Upper lobe of right lung (tissue), 1 donor: ENCODE data around the gene ATP1A3. TPM values are rescaled to one million over a fixed set of nuclear protein-coding genes. Genes with fewer than 3 reads are reported as not detected.
"Not testable (repeated sequence)": the region's sequence is repeated elsewhere in the genome, so short reads cannot be mapped to it uniquely, and the experiment has no call there.

ENCODE experiments used
- ATAC-seq: fragments of 200-7000 bp; cut with Tn5 transposase; one replicate; pipeline ENCODE4 v1.9.1; 2020; ENCODE audit warnings: mild to moderate bottlenecking, moderate library complexity
- DNase-seq: peaks from one replicate; pipeline ENCODE4 v3.0.0-alpha.2; 2020
- H3K27ac ChIP-seq: fragments of 200-600 bp; one replicate; pipeline ENCODE4 v1.8.0; 2022
- H3K27me3 ChIP-seq: fragments of 200-600 bp; one replicate; pipeline ENCODE4 v1.8.0; 2022; ENCODE audit warnings: mild to moderate bottlenecking
- H3K36me3 ChIP-seq: fragments of 200-600 bp; one replicate; pipeline ENCODE4 v1.8.0; 2022
- H3K4me1 ChIP-seq: fragments of 200-600 bp; one replicate; pipeline ENCODE4 v1.8.0; 2022
- H3K4me3 ChIP-seq: fragments of 200-600 bp; one replicate; pipeline ENCODE4 v1.8.0; 2022; ENCODE audit warnings: mild to moderate bottlenecking
- H3K9me3 ChIP-seq: fragments of 200-600 bp; one replicate; pipeline ENCODE4 v1.8.0; 2022
- intact Hi-C: fragments of 100-400 bp; cut with DNase I; formaldehyde crosslinking; loops from one replicate; pipeline ENCODE4 v1.11.0; 2022
- total RNA-seq: library from RNA; stranded (reverse); fragmentation: NEBNext Ultra II Directional; extraction: Animal tissue kit (Norgen Biotek cat#: 25700); gene quantifications from one replicate; pipeline ENCODE4 v1.2.1, GENCODE V29; 2021
- TF ChIP-seq, protein P1 (sequence below): fragments of 200-600 bp; IDR thresholded peaks from one replicate; pipeline ENCODE4 v1.8.0; 2022; ENCODE audit warnings: antibody characterized with exemption
- donor health status: DM: no; HTN: yes; CAD: no; lungs with severe emphysema.

ATP1A3 gene
- total RNA-seq, 1 donor from 2014 or later, result not detected

DNA sequence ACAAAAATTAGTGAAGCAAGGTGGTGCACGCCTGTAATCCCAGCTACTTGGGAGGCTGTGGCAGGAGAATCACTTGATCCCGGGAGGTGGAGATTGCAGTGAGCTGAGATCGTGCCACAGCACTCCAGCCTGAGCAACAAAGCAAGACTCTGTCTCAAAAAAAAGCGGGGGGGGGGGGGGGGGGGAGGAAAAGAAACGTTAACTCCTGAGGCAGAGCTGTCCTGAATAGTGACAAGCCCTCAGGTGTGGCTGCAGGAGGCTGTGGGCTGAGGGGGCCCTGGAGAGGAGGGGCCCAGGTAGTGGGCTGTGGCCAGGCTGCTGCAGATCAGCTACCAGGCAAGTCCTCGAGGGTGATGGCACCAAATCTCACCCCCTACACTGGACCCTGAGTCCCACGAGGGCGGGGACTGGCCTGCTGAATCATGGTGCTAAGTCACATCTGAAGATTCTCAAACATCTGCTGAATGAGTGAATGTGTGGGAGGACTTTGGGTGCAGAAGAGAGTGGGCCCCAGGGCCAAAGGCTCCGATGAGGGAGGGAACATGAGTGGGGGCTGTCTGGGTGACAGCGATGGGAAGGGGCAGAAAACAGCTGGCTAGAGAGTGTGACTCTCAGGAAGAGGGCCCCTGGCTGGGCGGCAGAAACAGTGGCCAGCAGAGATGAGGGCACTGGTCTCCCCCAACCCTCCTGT is 24.6 kb upstream of the ATP1A3 start:
- DNase-seq (no peak), ATAC-seq (peak; percentile 7)
- TF ChIP-seq, protein P1, sequence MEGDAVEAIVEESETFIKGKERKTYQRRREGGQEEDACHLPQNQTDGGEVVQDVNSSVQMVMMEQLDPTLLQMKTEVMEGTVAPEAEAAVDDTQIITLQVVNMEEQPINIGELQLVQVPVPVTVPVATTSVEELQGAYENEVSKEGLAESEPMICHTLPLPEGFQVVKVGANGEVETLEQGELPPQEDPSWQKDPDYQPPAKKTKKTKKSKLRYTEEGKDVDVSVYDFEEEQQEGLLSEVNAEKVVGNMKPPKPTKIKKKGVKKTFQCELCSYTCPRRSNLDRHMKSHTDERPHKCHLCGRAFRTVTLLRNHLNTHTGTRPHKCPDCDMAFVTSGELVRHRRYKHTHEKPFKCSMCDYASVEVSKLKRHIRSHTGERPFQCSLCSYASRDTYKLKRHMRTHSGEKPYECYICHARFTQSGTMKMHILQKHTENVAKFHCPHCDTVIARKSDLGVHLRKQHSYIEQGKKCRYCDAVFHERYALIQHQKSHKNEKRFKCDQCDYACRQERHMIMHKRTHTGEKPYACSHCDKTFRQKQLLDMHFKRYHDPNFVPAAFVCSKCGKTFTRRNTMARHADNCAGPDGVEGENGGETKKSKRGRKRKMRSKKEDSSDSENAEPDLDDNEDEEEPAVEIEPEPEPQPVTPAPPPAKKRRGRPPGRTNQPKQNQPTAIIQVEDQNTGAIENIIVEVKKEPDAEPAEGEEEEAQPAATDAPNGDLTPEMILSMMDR, result no peak
- Histone ChIP-seq H3K27me3 (no peaks in the 10 kb centered on the region), H3K36me3 (no peaks in the 10 kb centered on the region), H3K4me3 (no peak overlapping the region), H3K9me3 (no peaks in the 10 kb centered on the region), H3K27ac (no peak overlapping the region), H3K4me1 (no peaks in the 10 kb centered on the region)
- intact Hi-C loops, result no loop called here

DNA sequence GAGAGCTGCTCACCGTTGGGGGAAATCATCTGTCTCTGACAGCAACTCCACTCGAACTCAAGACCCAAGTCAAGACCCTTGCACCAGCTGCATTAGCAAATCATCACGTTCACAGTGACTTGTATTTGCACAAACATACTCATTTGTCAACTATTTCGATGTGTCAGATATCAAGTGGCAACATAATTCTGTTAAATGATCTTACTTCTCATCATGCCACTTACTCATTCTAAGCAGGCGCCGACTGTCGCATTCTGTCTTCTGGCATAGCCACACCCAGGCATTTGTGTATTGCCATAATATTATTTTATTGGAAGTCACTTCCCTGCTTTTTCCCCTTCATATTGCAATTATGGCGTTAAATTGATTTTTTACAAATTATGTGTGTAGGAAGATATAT is 23.0 kb upstream of the ATP1A3 start:
- no peak for ATAC-seq
- TF ChIP-seq, protein P1, result no peak
- no peaks in the 10 kb centered on the region for H3K36me3 ChIP-seq
- no peak for DNase-seq
- H3K4me3 ChIP-seq, result no peak overlapping the region
- no peaks in the 10 kb centered on the region for H3K9me3 ChIP-seq
- H3K27me3 ChIP-seq, result no peaks in the 10 kb centered on the region
- no peaks in the 10 kb centered on the region for H3K4me1 ChIP-seq
- intact Hi-C loops, result no loop called here
- no peak overlapping the region for H3K27ac ChIP-seq

DNA sequence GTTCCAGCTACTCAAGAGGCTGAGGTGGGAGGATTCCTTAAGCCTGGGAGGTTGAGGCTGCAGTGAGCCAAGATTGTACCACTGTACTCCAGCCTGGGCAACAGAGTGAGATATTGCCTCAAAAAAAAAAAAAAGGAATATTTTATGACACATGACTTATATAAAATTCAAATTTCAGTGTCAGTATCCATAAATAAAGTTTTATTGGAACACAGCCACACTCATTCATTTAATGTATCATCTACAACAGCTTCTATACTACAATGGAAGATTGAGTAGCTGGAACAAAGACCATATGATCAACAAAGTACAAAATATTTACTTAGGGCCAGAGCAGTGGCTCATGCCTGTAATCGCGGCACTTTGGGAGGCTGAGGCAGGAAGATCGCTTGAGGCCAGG is 18.7 kb upstream of the ATP1A3 start:
- H3K4me1 ChIP-seq, ATAC-seq, H3K9me3 ChIP-seq, H3K27ac ChIP-seq, H3K4me3 ChIP-seq, H3K27me3 ChIP-seq, DNase-seq, intact Hi-C loops, H3K36me3 ChIP-seq: not testable (repeated sequence)

DNA sequence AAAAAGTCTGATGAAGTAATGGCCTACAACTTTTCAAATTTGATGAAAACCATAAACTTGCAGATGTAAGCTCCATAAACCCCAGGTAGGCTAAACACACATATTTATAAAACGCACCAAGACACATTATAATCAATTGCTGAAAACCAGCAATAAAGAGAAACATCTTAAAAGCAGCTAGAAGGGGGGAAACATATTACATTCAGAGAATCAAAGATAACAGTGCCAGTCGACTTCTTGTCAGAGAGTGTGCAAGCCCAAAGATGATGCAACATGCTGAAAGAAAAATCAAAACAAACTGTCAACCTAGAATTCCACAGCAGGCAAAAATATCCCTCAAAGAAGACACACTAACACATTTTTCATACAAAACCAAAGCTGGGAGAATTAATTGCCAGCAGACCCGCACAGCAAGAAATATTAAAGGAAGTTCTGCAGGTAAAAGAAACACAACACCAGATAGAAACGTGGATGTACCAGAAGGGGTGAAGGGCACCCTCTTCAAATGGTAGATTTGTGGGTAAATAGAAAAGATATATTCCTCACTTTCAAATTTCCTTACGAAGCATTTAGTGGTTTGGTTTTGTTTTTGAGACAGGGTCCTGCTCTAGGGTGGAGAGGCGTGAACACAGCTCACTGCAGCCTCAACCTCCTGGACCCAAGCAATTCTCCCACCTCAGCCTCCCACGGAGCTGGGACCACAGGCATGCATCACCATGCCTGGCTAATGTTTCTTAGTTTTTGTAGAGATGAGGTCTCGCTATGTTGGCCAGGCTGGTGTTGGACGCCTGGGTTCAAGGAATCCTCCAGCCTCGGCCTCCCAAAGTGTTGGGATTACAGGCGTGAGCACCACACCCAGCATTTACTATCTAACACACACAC is 16.5 kb upstream of the ATP1A3 start:
- intact Hi-C loops, result no loop called here
- Histone ChIP-seq H3K27ac (no peak overlapping the region), H3K27me3 (no peaks in the 10 kb centered on the region), H3K9me3 (no peaks in the 10 kb centered on the region), H3K4me1 (no peaks in the 10 kb centered on the region), H3K36me3 (no peaks in the 10 kb centered on the region), H3K4me3 (no peak overlapping the region)
- ATAC-seq (no peak), DNase-seq (no peak)
- TF ChIP-seq, protein P1, result no peak

DNA sequence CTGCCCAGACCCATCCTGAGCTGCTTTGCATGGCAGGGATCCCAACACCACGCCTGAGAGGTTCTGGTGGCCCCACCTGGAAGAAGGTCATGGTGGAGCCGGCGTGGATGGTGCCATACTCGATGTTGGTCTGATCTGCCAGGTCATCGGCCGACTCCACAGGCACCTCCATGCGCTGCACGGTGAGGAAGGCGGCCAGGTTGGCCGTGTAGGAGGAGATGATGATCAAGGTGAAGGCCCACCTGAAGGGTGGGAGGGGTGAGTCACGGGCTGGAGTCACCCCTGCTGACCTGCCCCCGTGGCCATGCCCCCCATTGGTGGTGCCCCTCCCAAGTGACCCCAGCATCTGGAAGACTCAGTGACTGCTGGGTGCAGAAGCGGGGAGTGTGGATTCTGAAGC is 12.5 kb upstream of the ATP1A3 start:
- H3K4me3 ChIP-seq, result no peak overlapping the region
- TF ChIP-seq, protein P1, result no peak
- H3K36me3 ChIP-seq, result no peaks in the 10 kb centered on the region
- ATAC-seq (no peak), DNase-seq (no peak)
- H3K27me3 ChIP-seq, result peaks cover 4% of the 10 kb centered on the region
- H3K4me1 ChIP-seq, result no peaks in the 10 kb centered on the region
- intact Hi-C loops, result no loop called here
- no peak overlapping the region for H3K27ac ChIP-seq
- no peaks in the 10 kb centered on the region for H3K9me3 ChIP-seq

DNA sequence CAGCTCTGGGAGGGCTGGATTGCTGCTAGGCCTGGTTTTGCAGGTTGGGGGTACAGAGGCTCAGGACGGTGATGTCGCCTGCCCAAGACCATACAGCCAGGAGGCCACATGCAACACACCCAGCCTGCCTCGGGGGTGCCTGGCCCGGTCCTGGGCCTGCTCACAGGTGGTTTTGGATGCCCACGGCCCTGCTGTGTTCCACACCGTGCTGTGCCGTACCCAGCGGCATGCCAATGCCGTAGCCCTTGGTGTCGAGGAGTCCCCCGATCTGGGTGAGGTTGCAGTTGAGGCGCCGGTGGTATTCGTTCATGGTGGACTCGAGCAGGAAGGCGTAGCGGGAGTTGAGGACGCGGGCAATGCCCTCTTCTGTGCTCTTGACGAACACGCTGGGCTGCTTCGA is 11.5 kb upstream of the ATP1A3 start:
- no peaks in the 10 kb centered on the region for H3K36me3 ChIP-seq

More for the DNA sequence above, 11.5 kb upstream of the ATP1A3 start:
- ATAC-seq (no peak), DNase-seq (no peak)
- no peak overlapping the region for H3K27ac ChIP-seq
- intact Hi-C loops, result no loop called here
- H3K4me3 ChIP-seq, result no peak overlapping the region
- no peaks in the 10 kb centered on the region for H3K9me3 ChIP-seq
- H3K4me1 ChIP-seq, result no peaks in the 10 kb centered on the region
- TF ChIP-seq, protein P1, result no peak
- H3K27me3 ChIP-seq, result peaks cover 14% of the 10 kb centered on the region
